SK-N-DZ (cell line): ENCODE measurements around the gene FPR1. TPM values are rescaled to one million over a fixed set of nuclear protein-coding genes. Genes with fewer than 3 reads are reported as not detected.

Experiments
- DNase-seq: peaks from one replicate; pipeline ENCODE4 v3.0.0-alpha.2; 2015; ENCODE audit warnings: low spot score
- polyA plus RNA-seq, 2 experiments: library from polyadenylated mRNA; depleted of rRNA; stranded (reverse); fragments of >200 nt; gene quantifications; 2 replicates each; pipeline ENCODE4 v1.2.3, GENCODE V29; 2014

Gene FPR1
- polyA plus RNA-seq (2014; cell fraction: cytosol; rRNA removed): not detected in 2 replicates
- polyA plus RNA-seq (2014; cell fraction: nucleus; rRNA removed): not detected in 2 replicates

GRCh38 chr19:51751655-51752054 is at the start of gene FPR1:
FPR1 (minus strand) TSS chr19:51751878; CDS start chr19:51746994, 4,884 bp downstream.
- no peak for DNase-seq

DNA sequence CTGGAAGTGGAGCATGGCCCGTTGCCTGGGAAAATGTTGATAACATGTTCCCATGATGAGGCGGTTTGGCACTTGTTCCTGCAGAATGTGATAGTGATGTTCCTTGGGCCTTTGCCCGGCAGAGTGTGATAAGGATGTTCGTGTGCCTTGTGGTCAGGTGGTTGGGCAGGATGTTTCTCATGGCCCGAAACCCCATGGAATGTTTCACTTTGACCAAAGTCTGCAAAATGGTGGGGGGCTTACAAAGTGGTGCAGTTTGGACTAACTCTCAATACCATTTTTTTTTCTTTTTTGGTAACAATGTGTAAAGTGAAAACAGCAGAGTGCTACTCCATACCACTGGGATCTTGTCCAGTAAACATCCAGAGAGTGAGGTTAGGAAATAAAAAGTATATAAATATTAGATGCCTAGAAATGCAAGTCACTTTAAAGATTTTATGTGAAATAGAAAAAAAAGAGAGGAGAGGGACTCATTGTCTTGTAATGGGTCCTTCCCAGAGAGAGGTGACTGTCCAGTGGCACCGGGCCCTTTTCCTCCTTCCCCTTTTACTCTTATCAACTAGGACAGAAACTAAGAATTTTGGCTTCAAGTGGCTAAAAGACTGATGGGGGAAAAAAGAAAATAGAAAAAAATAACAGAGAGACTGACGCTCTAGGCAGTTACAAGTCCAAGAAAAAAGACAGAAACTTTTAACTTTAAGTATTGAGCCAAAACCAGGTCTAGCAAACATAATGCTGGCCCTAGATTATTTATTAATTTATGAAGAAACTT is 49.0 kb upstream of the FPR1 start:
- DNase-seq: no peak

GRCh38 chr19:51799774-51800472 is 48.2 kb upstream of the FPR1 start:
- DNase-seq: no peak

GRCh38 chr19:51799034-51799773 is 47.5 kb upstream of the FPR1 start:
- no peak for DNase-seq

- no peak for DNase-seq
These were observed 46.4 kb upstream of the FPR1 start for GRCh38 chr19:51798062-51798461.

DNA sequence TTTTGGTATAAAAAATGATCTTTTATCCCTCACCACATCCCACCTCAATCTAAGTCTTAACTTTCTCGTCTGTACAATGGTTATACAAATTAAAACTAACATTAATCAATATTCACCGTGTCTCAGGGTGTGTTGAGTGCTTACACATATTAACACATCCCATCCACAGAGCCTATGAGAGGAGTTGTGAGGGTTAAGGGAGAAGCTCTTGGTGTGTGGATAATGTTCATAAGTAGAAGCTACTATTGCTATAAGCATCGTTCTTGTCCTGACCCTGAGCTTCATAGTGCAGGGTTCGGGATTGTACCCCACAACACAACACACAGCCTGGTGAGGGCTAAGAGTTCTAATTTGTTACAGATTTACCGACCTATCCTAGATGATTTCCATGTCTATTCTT is 45.8 kb upstream of the FPR1 start:
- no peak for DNase-seq

DNA sequence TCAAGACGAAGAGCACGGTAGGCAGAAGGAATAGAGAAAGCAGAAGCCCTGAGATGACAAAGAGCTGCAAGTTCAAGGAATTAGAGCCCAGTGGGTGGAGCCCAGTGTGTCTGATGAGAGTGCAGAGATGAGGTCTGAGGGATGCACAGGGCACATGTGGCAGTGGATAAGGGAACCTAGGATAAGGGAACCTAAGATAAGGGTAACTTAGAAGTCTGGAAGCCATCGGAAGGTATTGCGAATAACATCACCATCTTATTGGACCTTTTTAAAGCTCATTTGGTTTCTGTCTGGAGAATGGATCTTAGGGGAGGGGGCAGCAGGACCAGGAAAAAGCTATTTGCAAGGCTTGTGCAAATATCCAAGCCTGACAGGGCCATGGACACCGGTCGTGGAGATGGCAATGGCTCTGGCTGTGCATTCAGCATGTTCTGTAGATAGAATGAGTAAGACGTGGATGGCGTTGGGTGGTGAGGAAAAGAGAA is 44.6 kb upstream of the FPR1 start:
- no peak for DNase-seq

DNA sequence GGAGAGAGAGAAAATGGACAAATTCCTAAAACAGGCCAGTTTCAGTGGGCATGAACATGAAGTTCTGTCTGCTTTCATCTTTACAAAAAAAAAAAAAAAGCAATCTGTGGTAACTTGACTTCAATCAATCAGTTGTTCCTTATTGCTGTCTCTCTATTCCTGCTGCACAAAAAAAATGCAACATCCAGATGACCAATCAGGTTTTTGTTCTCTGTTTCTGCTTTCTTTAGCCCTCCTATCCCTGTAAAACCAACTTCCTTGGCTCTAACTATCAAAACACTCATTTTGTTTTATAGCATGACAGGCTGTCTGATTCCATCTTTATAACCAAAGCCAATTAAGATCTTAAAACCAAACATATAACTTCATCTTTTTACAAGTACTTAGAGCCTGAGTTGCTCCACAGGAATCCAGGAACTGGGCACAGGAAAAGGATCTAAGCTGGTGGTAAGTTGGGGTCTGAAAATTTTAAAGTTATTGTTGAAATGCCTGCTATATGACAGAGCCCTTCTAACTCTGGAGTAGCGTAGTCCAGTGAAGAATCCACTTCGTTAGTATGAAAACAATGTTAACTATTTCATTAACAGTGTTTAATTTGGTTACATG is 43.3 kb upstream of the FPR1 start, which contains the start of gene FPR3:
Gene FPR3, plus strand, starts transcription at position 273 of the 606 bp plus-strand sequence. CDS start 28,592 bp downstream, outside the sequence.
- DNase-seq: no peak

DNA sequence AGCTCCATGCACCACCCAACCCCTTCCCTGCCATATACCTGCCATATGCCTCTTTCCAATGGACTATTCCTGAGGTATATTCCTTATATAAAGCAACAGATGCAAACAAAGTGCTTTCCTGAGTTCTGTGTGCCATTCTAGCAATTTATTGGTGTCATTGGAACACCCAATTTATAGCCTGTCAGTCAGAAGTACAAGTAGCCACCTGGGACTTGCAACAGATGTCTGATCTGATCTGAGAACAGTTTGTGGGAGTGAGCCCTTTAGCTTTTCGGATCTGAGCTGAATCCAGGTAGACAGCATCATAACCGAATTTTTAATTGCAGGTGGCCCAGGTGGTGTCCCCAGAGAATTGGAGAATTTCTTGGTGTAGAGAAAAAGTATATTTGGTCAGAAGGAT is 42.3 kb upstream of the FPR1 start:
- no peak for DNase-seq

- no peak for DNase-seq
These were observed 41.3 kb upstream of the FPR1 start for GRCh38 chr19:51792932-51793331.

- DNase-seq: no peak
These were observed 37.5 kb upstream of the FPR1 start for GRCh38 chr19:51789061-51789795.

DNA sequence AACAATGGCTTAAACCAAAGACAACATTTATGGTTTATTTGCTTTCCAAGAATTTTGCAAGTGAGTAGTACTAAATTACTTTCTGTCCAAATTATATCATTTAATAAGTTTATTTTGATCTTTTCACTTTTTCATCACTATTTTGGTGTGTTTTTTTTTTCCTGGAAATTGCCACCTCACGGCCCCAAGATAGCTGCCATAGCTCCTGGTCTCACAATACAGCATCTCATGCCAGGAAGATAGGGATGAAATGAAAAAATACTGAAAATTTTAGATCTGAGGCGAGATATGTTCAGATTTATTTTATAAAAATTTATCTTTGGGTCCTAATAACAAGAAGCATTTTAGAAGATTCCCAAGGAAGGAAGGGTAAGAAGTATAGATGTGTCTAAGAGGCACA is 36.4 kb upstream of the FPR1 start:
- no peak for DNase-seq

GRCh38 chr19:51786646-51787494 is 35.2 kb upstream of the FPR1 start:
- no peak for DNase-seq

- DNase-seq: no peak
These were observed 33.4 kb upstream of the FPR1 start for GRCh38 chr19:51784922-51785690.

DNA sequence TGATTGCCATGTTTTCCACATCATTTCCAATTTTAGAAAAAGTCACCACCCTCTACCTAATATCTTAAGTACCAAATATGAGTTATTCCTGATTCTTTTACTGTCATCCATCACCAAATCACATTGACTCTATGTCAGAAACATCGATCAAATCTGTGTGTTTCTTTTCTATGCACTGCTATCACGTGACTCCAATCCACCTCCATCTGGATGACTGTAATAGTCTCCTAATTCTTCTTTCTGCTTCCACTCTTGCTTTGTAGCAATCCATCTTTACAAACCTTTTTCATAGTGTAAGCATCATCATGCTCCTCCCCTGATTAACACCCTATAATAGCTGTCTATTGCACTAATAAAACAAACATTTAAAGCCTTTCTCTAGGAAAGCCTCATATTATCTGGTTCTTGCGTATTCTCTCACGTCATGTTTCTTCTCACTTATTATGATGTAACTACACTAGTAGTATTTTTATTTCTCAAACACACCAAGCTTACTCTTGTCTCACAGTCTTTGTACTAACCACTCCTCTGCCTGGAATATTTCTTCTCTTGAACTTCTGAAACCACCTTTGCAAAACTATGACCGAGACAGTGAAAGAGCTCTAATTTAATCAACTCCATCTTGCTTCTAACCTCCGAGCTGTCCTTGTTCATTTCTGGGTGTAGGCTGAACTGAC is 32.6 kb upstream of the FPR1 start:
- no peak for DNase-seq

DNA sequence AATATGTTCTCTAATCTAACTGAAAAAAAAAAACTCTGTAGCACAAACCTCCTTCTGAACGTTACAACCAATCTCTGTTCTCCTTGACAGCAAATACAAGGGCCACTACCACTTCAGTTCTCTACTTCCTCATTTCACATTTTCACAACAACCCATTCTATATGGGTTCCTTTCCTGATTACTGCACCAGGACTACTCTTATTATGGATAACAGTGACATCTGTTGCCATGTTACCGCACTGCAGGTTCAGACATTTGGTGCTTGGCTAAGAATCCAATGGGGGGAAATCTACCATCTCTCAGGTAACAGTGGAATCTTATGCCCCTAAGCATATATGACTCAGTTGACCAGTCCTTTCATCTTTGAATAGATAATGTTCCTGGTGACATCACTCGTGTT is 31.7 kb upstream of the FPR1 start:
- no peak for DNase-seq

- DNase-seq: no peak
These were observed 30.3 kb upstream of the FPR1 start for GRCh38 chr19:51781999-51782398.

GRCh38 chr19:51780270-51780669 is 28.6 kb upstream of the FPR1 start:
- DNase-seq: no peak

DNA sequence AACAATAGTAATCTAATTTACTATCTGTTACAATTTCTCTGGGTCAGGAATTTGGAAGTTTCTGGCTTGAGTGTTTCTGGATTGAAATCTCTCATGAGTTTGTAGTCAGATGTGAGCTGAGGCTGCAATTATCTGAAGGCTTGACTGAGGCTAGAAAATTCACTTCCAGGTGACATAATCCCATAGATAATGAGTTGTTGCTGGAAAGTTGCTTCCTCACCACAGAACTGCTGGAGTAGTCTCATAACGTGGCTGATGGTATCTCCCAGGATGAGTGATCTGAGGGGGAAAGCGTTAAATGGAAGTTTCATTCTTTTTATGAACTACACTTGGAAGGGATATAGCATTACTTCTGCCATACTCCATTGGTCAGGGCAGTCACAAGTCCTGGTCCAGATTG is 28.0 kb upstream of the FPR1 start:
- DNase-seq: no peak
